GM19351 (cell line): ENCODE data around the gene CFHR2.

Experiments used
- ATAC-seq: cut with Tn5 transposase; IDR thresholded peaks from one replicate; pipeline ENCODE4 v1.9.1; 2021; ENCODE audit warnings: mild to moderate bottlenecking, moderate library complexity; ENCODE audit not compliant: unreplicated experiment

CFHR2 gene

GRCh38 chr1:196997423-196997822, 53.9 kb downstream of the CFHR2 start:
- no peak for ATAC-seq

- no peak for ATAC-seq
Measured at GRCh38 chr1:197001828-197002227, 58.3 kb downstream of the CFHR2 start.

- no peak for ATAC-seq
Measured at GRCh38 chr1:197003132-197003531, 59.6 kb downstream of the CFHR2 start.

GRCh38 chr1:197008861-197009260, 65.3 kb downstream of the CFHR2 start:
- no peak for ATAC-seq
